Astrocyte (in vitro differentiated cells and primary cell): ENCODE data around the gene NOL4L. TPM values are rescaled to one million over a fixed set of nuclear protein-coding genes. Genes with fewer than 3 reads are reported as not detected.

Experiments
- DNase-seq: peaks from one replicate; pipeline ENCODE4 v3.0.0-alpha.2; 2010; ENCODE audit warnings: low read depth
- FAIRE-seq: peaks from 2 replicates; lab custom pipeline; 2011; peaks lifted over from hg19 to GRCh38; lab: Jason Lieb, UNC
- H2AFZ ChIP-seq: 2 replicates; pipeline ENCODE4 v1.6.0; 2012; ENCODE audit warnings: low read depth, low read length, inconsistent platforms
- H3K27ac ChIP-seq: 2 replicates; pipeline ENCODE4 v1.5.1; 2011; ENCODE audit warnings: low read depth, low read length, inconsistent platforms
- H3K27me3 ChIP-seq: 2 replicates; pipeline ENCODE4 v1.6.0; 2011; ENCODE audit warnings: low read length, inconsistent platforms; ENCODE audit not compliant: insufficient read depth
- H3K36me3 ChIP-seq: 2 replicates; pipeline ENCODE4 v1.5.1; 2011; ENCODE audit warnings: low read length, inconsistent platforms; ENCODE audit not compliant: insufficient read depth
- H3K4me1 ChIP-seq: 2 replicates; pipeline ENCODE4 v1.5.1; 2011; ENCODE audit warnings: low read length, inconsistent platforms; ENCODE audit not compliant: insufficient read depth
- H3K4me2 ChIP-seq: 2 replicates; pipeline ENCODE4 v1.6.0; 2012; ENCODE audit warnings: low read length, inconsistent platforms
- H3K4me3 ChIP-seq: 2 replicates; pipeline ENCODE4 v1.5.1; 2011; ENCODE audit warnings: low read depth, mild to moderate bottlenecking, low read length, inconsistent platforms; ENCODE audit not compliant: insufficient read depth
- H3K79me2 ChIP-seq: 2 replicates; pipeline ENCODE4 v1.6.0; 2012; ENCODE audit warnings: mild to moderate bottlenecking, low read length, inconsistent platforms; ENCODE audit not compliant: insufficient read depth
- H3K9ac ChIP-seq: 2 replicates; pipeline ENCODE4 v1.6.0; 2012; ENCODE audit warnings: mild to moderate bottlenecking, low read length, inconsistent platforms
- H3K9me3 ChIP-seq: 2 replicates; pipeline ENCODE4 v1.5.1; 2012; ENCODE audit warnings: low read depth, mild to moderate bottlenecking, low read length, inconsistent platforms; ENCODE audit not compliant: insufficient read depth
- H4K20me1 ChIP-seq: 2 replicates; pipeline ENCODE4 v1.6.0; 2012; ENCODE audit warnings: low read length, inconsistent platforms; ENCODE audit not compliant: insufficient read depth
- H3K27ac Mint-ChIP-seq: one replicate; pipeline ENCODE4 v1.8.0; 2021; ENCODE audit warnings: mild to moderate bottlenecking, mixed read lengths; ENCODE audit not compliant: unreplicated experiment
- H3K27me3 Mint-ChIP-seq: one replicate; pipeline ENCODE4 v1.8.0; 2021; ENCODE audit warnings: low read depth, mixed read lengths; ENCODE audit not compliant: unreplicated experiment
- H3K36me3 Mint-ChIP-seq: one replicate; pipeline ENCODE4 v1.8.0; 2021; ENCODE audit warnings: low read depth, mixed read lengths; ENCODE audit not compliant: unreplicated experiment
- H3K4me1 Mint-ChIP-seq: one replicate; pipeline ENCODE4 v1.8.0; 2021; ENCODE audit warnings: low read depth, mixed read lengths; ENCODE audit not compliant: unreplicated experiment
- H3K4me3 Mint-ChIP-seq: one replicate; pipeline ENCODE4 v1.8.0; 2021; ENCODE audit warnings: mild to moderate bottlenecking, moderate library complexity, mixed read lengths; ENCODE audit not compliant: unreplicated experiment
- H3K9me3 Mint-ChIP-seq: one replicate; pipeline ENCODE4 v1.8.0; 2021; ENCODE audit warnings: mild to moderate bottlenecking, mixed read lengths; ENCODE audit not compliant: unreplicated experiment
- CTCF ChIP-seq: IDR thresholded peaks from 2 replicates; pipeline ENCODE4 v1.5.1; 2011; ENCODE audit warnings: low read depth, mild to moderate bottlenecking, inconsistent platforms, low read length, moderate library complexity; ENCODE audit not compliant: insufficient read depth
- EZH2 ChIP-seq: IDR thresholded peaks from 2 replicates; pipeline ENCODE4 v1.6.1; 2012; ENCODE audit warnings: mild to moderate bottlenecking, low read length, inconsistent platforms; ENCODE audit not compliant: insufficient read depth
- total RNA-seq: library from RNA; stranded (reverse); gene quantifications from 2 replicates; pipeline ENCODE4 v1.2.1, GENCODE V29; 2021

The NOL4L gene
- total RNA-seq, 1 donor from 2014 or later: 35.5 TPM

- no peak for DNase-seq
- Histone ChIP-seq H3K4me2 (peak overlapping the region; percentile 87), H2AFZ (peak overlapping the region; percentile 34), H3K9me3 (no peaks in the 10 kb centered on the region), H3K4me3 (peak overlapping the region; percentile 39), H3K79me2 (peaks cover 74% of the 10 kb centered on the region), H3K9ac (peak overlapping the region; percentile 52), H3K4me1 (peaks cover 16% of the 10 kb centered on the region), H3K27me3 (no peaks in the 10 kb centered on the region), H3K27ac (no peak overlapping the region), H4K20me1 (peaks cover 86% of the 10 kb centered on the region), H3K36me3 (peaks cover 3% of the 10 kb centered on the region)
- TF ChIP-seq CTCF (peak; percentile 46), EZH2 (no peak)
- H3K9me3 Mint-ChIP-seq: no peaks in the 10 kb centered on the region
- H3K4me1 Mint-ChIP-seq: peaks cover 9% of the 10 kb centered on the region
- no peaks in the 10 kb centered on the region for H3K27me3 Mint-ChIP-seq
- H3K27ac Mint-ChIP-seq: no peak overlapping the region
- FAIRE-seq: no peak
- H3K4me3 Mint-ChIP-seq: no peak overlapping the region
- peaks cover 4% of the 10 kb centered on the region for H3K36me3 Mint-ChIP-seq
Observed at GRCh38 chr20:32456869-32457478, 128.2 kb downstream of the NOL4L start.

- peaks cover 9% of the 10 kb centered on the region for H3K4me1 Mint-ChIP-seq
- H3K27ac Mint-ChIP-seq: no peak overlapping the region
- Histone ChIP-seq H3K9me3 (no peaks in the 10 kb centered on the region), H4K20me1 (peaks cover 85% of the 10 kb centered on the region), H3K27me3 (no peaks in the 10 kb centered on the region), H3K36me3 (peaks cover 7% of the 10 kb centered on the region), H3K4me2 (peak overlapping the region; percentile 87), H3K4me1 (peaks cover 16% of the 10 kb centered on the region), H3K4me3 (no peak overlapping the region), H2AFZ (no peak overlapping the region), H3K9ac (peak overlapping the region; percentile 46), H3K79me2 (peaks cover 69% of the 10 kb centered on the region), H3K27ac (no peak overlapping the region)
- H3K27me3 Mint-ChIP-seq: no peaks in the 10 kb centered on the region
- DNase-seq (no peak), FAIRE-seq (no peak)
- no peaks in the 10 kb centered on the region for H3K9me3 Mint-ChIP-seq
- peak overlapping the region; percentile 27 for H3K4me3 Mint-ChIP-seq
- TF ChIP-seq EZH2 (no peak), CTCF (no peak)
- H3K36me3 Mint-ChIP-seq: peaks cover 4% of the 10 kb centered on the region
Observed at GRCh38 chr20:32455901-32456701, 129.0 kb downstream of the NOL4L start.
